SJCRH30 (cell line): ENCODE measurements around the gene KCNIP1. TPM values are rescaled to one million over a fixed set of nuclear protein-coding genes. Genes with fewer than 3 reads are reported as not detected.

ENCODE experiments used
- DNase-seq, 2 experiments: peaks; one replicate each; pipeline ENCODE4 v3.0.0-alpha.2; 2015 to 2020
- H3K27ac ChIP-seq: fragments of 250-450 bp; sonication (Bioruptor Pico); 2 replicates; pipeline ENCODE4 v1.5.1; 2020; ENCODE audit warnings: mild to moderate bottlenecking, moderate library complexity
- H3K27me3 ChIP-seq: fragments of 250-450 bp; sonication (Bioruptor Pico); 2 replicates; pipeline ENCODE4 v1.5.1; 2020; ENCODE audit warnings: mild to moderate bottlenecking, moderate library complexity
- H3K36me3 ChIP-seq: fragments of 250-450 bp; sonication (Bioruptor Pico); 2 replicates; pipeline ENCODE4 v1.5.1; 2020; ENCODE audit warnings: mild to moderate bottlenecking, moderate library complexity
- H3K4me1 ChIP-seq: fragments of 250-450 bp; sonication (Bioruptor Pico); 2 replicates; pipeline ENCODE4 v1.5.1; 2020; ENCODE audit warnings: mild to moderate bottlenecking, moderate library complexity
- H3K4me3 ChIP-seq: fragments of 250-450 bp; sonication (Bioruptor Pico); 2 replicates; pipeline ENCODE4 v1.5.1; 2020; ENCODE audit warnings: mild to moderate bottlenecking, moderate library complexity
- H3K9me3 ChIP-seq: fragments of 250-450 bp; sonication (Bioruptor Pico); replicated peaks from 2 replicates; pipeline ENCODE4 v1.5.1; 2020; ENCODE audit warnings: mild to moderate bottlenecking, moderate library complexity
- total RNA-seq: library from RNA; depleted of rRNA; stranded (reverse); fragments of >200 nt; shearing (Covaris generic); gene quantifications from 2 replicates; pipeline ENCODE4 v1.2.3, GENCODE V29; 2014

Gene KCNIP1
- total RNA-seq, 1 experiment from 2014 or later = 0.81 TPM

DNA sequence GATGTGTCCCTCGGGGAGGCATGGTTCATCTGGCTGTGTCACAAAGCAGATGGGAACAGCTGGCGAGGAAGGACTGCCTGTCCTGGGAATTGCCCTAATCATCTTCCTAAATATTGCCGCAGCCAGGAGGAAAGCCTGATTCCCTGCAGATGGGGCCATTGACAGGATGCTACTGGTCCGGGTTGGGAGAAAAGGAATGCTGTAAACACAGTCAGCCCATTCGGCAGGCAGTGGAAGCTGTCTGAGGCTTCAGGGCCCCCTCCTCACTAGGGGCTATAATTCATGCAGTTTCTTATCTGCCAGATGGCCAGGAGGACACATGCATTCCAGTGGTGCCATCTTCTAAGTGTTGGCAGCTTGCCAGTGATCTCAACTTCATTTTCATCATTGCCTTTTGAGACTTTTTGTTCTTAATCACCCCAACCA is 110.3 kb downstream of the KCNIP1 start:
- peak in 1 of 2 experiments; percentile 44 for DNase-seq

DNA sequence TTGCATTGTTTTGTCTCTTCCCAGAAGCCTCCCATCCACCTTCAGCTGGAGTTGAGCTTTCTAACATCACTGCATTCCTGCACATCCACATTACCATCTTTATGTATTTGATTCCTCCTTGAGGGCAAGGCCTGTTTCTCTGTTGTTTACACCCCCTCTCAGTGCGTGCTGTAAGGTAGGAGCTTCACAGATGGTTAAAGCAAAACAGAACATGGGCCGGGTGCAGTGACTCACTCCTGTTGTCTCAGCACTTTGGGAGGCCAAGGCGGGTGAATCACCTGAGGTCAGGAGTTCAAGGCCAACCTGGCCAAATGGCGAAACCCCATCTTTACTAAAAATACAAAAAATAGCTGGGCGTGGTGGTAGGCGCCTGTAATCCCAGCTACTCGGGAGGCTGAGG is 110.9 kb downstream of the KCNIP1 start:
- no peaks in the 10 kb centered on the region for H3K36me3 ChIP-seq
- DNase-seq = no peak

More for the DNA sequence above, 110.3 kb downstream of the KCNIP1 start:
- Histone ChIP-seq H3K27me3 (no peaks in the 10 kb centered on the region), H3K27ac (no peak overlapping the region), H3K4me3 (no peak overlapping the region), H3K4me1 (peaks cover 6% of the 10 kb centered on the region), H3K36me3 (no peaks in the 10 kb centered on the region), H3K9me3 (no peaks in the 10 kb centered on the region)

DNA sequence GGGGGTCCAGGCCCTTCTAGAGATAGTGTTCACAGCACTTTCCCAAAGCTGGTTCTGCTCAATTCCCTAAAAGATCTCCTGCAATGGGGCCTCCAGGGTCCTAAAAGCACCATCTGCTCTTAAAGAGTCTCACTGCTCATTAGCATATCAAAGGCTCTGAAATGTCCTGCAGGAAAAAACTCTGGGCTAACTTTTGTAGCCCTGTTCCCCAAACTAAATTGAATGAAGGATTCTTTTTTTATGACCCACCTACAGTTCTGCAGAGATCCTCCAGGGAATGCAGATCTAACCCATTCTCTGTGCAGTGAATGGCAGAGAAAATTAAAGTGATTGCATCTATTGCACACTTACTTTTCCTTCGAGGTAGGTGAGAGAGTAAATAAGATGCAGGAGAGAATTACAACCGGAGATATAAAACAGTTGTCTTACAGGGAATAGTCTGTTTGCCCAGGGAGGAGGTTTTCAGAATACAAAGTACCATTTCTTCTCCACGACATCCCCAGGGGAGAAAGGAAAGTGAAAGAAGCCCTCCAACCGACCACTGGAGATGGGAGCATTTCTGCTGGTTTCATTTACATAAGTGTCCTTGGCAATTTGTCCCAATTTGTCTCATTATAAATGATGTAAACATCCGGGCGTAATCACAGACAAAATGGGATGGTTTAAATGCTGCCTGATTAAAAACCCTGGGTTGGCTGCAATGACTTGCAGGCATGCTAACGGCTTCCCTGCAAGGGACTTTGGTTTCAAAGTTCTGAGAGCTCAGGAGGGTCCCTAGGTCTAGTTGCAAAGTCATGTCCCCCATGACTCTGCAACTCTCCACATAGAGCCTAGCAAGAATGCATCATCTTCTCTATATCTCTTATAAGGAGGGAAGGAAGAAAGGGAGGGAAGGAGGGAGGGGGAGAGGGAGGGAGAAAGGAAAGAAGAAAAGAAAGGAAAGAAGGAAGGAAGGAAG is 114.0 kb downstream of the KCNIP1 start:
- Histone ChIP-seq H3K4me1 (peaks cover 6% of the 10 kb centered on the region), H3K27me3 (no peaks in the 10 kb centered on the region), H3K4me3 (no peak overlapping the region), H3K27ac (no peak overlapping the region), H3K9me3 (no peaks in the 10 kb centered on the region), H3K36me3 (no peaks in the 10 kb centered on the region)
- DNase-seq = no peak

More for the DNA sequence above, 110.9 kb downstream of the KCNIP1 start:
- H3K9me3 ChIP-seq = no peaks in the 10 kb centered on the region
- no peaks in the 10 kb centered on the region for H3K27me3 ChIP-seq
- H3K4me1 ChIP-seq = peaks cover 6% of the 10 kb centered on the region
- no peak overlapping the region for H3K27ac ChIP-seq
- no peak overlapping the region for H3K4me3 ChIP-seq

DNA sequence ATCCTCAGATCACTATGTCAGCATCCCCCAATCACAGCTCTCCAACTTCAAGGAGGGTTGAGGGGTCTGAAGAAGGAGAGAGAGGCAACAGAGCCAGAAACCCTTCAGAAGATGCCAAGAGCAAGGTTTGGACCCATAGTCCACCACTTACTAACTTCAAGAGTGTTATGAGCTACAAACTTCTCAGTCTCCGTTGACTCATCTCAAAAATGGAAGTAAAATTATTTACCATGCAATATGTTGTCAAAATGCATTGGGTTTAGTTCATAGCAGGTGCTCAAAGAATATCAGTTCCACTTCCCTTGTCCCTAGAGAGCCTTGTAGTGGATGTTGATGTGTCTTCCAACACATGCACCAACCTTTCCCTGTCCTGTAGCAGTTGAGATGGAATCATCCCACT is 116.0 kb downstream of the KCNIP1 start:
- Histone ChIP-seq H3K27me3 (no peaks in the 10 kb centered on the region), H3K4me3 (no peak overlapping the region), H3K4me1 (no peaks in the 10 kb centered on the region), H3K9me3 (no peaks in the 10 kb centered on the region), H3K27ac (no peak overlapping the region), H3K36me3 (no peaks in the 10 kb centered on the region)
- no peak for DNase-seq

DNA sequence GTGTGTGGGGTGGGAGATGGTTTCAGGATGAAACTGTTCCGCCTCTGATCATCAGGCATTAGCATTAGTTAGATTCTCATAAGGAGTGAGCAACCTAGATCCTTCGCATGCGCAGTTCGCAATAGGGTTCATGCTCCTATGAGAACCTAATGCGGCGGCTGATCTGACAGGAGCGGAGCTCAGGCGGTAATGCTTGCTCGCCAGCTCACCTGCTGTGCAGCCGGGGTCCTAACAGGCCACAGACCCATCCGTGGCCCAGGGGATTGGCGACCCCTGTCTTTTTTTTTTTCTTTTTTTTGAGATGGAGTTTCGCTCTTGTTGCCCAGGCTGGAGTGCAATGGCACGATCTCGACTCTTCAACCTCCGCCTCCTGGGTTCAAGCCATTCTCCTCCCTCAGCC is 119.1 kb downstream of the KCNIP1 start:
- H3K27ac ChIP-seq = no peak overlapping the region
- no peaks in the 10 kb centered on the region for H3K36me3 ChIP-seq
- H3K4me1 ChIP-seq = no peaks in the 10 kb centered on the region
- H3K9me3 ChIP-seq = no peaks in the 10 kb centered on the region
- H3K4me3 ChIP-seq = no peak overlapping the region
- no peak for DNase-seq
- H3K27me3 ChIP-seq = no peaks in the 10 kb centered on the region

DNA sequence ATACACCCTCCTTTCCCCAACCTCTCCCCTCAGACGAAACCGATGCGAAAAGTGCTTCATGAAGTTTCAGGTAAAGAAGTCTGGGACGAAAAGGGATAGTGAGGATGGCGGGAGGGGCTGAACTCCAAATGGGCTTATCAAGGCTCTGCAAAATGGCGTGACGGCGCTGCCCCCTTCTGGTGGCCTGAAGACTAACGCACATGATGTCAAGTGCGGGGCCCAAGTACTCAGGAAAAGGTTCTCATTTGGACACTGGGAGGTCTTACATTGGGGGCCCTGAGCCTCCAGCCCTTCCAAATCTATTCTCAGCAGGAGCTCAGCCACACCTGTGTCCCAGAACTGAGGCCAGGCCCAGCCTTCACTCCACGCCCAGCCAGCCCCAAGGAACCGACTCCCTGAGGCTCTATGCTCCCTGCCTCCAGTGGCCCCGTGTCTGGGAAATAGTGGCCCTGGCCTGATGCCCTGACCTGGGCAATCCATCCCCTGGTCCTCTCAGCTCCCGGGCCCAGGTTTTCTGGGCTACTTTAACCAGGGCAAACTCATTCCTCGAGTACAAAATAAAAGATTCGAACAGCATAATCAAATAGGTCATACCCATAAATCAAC is 119.9 kb downstream of the KCNIP1 start:
- DNase-seq = peak; percentile 46 to 68

DNA sequence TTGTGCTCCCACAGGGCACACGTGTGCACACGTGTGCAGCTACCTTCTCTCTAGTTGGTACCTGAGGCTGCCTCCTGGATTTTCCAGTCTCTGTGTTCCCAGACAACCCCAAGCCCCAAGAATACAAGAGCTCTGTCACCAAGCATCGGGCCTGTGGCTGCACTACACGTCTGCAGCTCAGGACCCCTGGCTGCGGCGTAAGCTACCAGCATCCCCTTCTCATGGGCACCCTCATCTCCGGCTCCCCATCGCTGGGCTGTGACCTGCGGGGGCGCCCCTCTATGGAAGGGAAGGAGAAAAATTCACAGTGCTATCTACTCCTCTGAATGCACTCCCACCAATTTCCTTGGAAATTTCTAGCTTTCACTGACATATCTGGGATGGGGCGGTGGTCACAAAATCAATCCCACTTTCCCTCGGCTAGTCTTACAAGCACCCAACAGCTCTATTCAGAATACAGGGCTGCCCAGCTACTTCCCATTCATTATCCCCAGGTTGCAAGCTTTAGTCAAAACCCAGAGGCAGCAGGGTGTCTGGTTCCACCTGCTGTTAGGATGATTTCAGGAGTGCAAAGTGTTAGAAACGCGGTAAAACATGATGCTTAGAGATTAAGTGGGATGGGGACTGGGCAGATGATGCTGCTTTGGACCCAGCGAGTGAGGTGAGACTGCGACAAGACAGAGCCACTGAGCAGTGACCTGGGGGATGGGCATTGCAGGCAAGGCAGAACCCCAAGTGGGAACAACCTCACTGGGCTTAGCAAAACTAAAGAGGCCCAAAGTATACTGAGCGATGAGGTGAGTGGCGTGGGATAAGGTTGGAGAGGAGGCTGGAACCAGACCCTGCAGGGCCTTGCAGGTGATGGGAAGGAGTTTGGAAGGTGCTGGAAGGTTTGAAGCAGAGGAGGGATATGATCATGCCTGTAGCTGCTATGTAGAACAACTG is 121.7 kb downstream of the KCNIP1 start:
- DNase-seq = no peak
- no peaks in the 10 kb centered on the region for H3K9me3 ChIP-seq
- no peak overlapping the region for H3K27ac ChIP-seq
- H3K27me3 ChIP-seq = no peaks in the 10 kb centered on the region
- no peaks in the 10 kb centered on the region for H3K4me1 ChIP-seq
- no peak overlapping the region for H3K4me3 ChIP-seq
- H3K36me3 ChIP-seq = no peaks in the 10 kb centered on the region

More for the DNA sequence above, 119.9 kb downstream of the KCNIP1 start:
- H3K27me3 ChIP-seq = no peaks in the 10 kb centered on the region
- no peak overlapping the region for H3K4me3 ChIP-seq
- no peak overlapping the region for H3K27ac ChIP-seq
- H3K4me1 ChIP-seq = no peaks in the 10 kb centered on the region
- H3K36me3 ChIP-seq = no peaks in the 10 kb centered on the region
- no peaks in the 10 kb centered on the region for H3K9me3 ChIP-seq

DNA sequence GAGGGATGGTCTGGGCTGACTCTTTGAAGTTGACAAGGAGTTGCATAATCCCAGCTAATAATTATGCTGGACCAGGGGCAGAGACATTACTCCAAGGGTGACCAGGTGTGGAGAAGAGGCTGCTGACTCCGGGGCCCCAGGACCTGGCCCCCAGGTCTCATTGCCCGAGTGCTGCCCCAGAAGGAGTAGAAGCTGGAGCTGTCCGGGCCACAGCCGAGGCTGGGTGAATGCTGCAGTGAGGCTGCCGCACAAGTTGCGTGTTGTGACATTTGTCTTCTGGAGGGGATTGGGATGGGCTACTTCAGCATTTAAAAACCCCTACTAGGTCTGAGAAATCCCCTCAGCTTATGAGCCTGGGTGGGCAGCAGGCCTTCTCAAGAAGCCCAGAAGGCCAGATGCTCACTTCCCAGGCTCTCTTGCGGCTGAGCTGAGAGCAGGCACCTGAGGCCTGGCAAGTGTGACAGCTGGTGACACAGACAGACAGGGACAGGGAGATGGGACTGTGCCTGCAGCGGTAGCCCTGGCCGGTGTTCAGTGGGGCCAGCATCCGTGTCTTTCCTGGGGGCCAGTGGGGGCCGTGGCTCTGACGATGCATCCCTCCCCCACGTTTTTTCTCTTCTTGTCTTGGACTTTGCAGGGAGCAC is 122.8 kb downstream of the KCNIP1 start:
- DNase-seq = no peak
- Histone ChIP-seq H3K27me3 (no peaks in the 10 kb centered on the region), H3K36me3 (no peaks in the 10 kb centered on the region), H3K9me3 (no peaks in the 10 kb centered on the region), H3K4me3 (no peak overlapping the region), H3K4me1 (no peaks in the 10 kb centered on the region), H3K27ac (no peak overlapping the region)

DNA sequence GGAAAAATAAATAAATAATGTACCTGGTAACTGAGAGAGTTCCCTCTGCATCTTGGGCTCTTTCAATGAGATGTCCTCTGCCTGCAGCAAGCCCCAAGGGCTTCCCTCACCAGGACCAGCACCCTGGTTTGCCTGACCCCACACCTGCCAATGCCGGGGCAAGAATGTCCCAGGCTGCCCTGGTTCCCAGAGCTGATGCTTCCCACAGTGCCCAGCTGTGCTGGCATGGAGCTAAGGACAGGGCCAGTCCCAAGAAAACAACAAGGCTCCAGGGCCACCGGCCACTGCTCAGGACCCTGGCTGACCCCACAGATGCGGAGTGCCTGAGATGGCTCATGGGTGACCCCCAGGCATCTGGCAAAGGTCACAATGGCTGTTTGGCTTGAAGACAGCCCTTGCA is 123.5 kb downstream of the KCNIP1 start:
- Histone ChIP-seq H3K4me1 (no peaks in the 10 kb centered on the region), H3K36me3 (no peaks in the 10 kb centered on the region), H3K9me3 (no peaks in the 10 kb centered on the region), H3K27ac (no peak overlapping the region), H3K27me3 (no peaks in the 10 kb centered on the region), H3K4me3 (no peak overlapping the region)
- DNase-seq = no peak

DNA sequence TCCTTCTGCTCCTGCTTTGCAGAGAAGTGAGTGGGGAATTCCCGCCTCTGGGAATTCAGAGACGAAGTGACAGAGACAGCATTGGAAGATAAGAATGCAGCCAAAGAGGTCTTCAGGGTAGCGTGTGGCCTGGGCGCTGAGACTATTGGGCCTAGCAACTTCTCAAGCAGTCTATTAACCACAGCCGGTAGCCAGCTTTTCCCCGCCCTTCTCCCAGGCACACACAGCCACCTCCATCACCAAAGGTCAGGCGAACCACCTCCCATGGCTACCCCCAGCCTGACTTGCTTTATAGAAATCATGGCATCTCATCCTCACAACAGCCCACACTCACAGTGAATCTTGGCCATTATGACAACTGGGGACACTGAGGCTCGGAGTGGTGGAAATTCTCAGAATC is 124.2 kb downstream of the KCNIP1 start:
- H3K4me3 ChIP-seq = no peak overlapping the region
- DNase-seq = no peak
- H3K27ac ChIP-seq = no peak overlapping the region
- H3K4me1 ChIP-seq = no peaks in the 10 kb centered on the region
- H3K9me3 ChIP-seq = no peaks in the 10 kb centered on the region
- no peaks in the 10 kb centered on the region for H3K36me3 ChIP-seq
- H3K27me3 ChIP-seq = no peaks in the 10 kb centered on the region

DNA sequence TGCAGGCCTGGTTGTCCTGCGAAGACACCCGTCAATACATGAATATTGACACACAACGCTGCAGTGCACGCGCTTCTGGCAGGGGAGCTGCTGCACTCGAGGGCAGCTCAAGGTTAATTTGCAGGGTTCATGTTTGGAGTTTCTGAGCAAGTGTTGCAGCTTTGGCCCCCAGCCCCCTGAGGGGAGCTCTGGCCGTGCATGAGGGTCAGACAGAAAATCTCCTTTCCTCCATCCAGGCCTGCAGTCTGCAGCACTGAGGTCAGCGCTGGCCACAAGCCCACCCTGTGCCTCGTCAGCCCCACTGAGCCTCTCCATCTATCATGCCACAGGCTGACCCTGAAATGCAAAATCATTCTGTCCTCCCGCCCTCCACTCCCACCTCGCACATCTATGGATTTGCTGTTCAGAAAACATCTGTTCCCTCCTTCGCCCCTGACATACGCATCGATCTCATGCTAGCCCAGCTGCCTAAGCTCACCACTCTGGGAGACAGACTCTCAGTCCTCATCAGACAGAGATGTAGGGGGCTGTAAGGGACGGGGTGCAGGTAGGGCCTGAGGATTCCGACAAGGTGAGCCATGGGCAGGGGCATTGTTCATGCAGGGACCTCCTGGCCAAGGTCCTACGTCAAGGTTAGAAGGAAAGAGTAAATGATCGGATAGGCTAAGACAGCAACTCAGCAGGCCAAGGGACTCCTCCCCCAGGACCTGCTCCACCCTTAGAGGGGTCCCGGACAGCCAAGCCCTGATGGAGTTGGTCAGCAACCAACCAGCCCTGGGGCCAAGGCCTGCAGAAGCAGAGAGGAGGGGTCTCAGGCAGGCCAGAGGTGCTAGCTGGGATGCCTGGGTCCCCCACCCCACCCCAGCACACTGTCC is 125.1 kb downstream of the KCNIP1 start:
- Histone ChIP-seq H3K36me3 (no peaks in the 10 kb centered on the region), H3K27ac (no peak overlapping the region), H3K4me1 (peaks cover 2% of the 10 kb centered on the region; the same call in 1 of the 2 replicates), H3K4me3 (no peak overlapping the region), H3K9me3 (no peaks in the 10 kb centered on the region), H3K27me3 (no peaks in the 10 kb centered on the region)
- DNase-seq = no peak

DNA sequence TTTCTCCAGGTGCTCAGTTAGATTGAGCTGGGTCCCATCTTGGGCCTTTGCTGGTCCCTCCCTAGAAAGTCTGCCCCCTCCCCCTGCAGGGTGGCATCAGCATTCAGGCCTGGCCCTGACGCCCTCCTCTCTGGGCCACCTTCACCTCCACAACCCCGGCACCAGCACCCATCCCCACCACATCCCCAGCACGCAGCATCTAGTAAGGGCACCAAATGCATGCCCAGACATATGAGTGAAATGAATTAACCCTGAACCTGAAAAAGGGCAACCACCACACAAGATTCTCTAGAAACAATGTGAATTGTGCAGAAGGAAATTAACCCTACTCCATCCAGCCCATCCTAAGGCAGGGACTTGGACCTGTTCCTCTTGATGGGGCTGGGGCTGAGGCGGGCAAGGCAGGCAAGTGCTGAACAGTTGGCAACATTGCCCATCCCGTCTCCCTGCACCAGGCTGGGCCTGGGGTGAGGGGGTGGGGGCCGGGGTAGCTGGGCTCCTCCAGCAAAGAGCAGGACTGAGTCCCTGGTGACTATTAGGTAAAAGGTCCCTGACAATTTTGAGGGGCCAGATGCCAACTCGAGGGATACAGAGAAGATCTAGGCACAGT is 125.9 kb downstream of the KCNIP1 start:
- H3K36me3 ChIP-seq = no peaks in the 10 kb centered on the region
- H3K4me1 ChIP-seq = peaks cover 10% of the 10 kb centered on the region; the same call in 1 of the 2 replicates
- no peak overlapping the region for H3K27ac ChIP-seq
- H3K4me3 ChIP-seq = no peak overlapping the region
- H3K27me3 ChIP-seq = no peaks in the 10 kb centered on the region
- DNase-seq = no peak
- H3K9me3 ChIP-seq = no peaks in the 10 kb centered on the region

DNA sequence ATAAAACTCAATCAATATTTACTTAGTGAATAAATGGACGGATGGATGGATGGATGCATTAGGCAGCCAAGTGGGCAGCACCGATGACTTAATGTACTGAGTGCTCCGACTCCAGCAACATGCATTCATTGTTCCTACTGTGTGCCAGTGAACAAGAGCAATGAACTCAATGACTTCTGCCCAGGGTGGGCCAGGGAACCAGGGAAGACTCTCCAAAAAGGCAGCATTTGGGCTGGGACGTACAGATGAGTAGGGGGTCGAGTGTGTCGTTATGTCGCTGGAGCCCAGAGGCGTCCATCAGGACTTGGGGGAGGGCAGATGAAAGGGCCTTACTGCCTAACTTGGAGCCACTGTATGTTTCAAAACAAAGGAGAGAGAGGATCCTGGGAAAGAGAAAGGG is 126.4 kb downstream of the KCNIP1 start:
- peaks cover 11% of the 10 kb centered on the region; the same call in 1 of the 2 replicates for H3K4me1 ChIP-seq
- no peaks in the 10 kb centered on the region for H3K27me3 ChIP-seq
- no peak for DNase-seq
- H3K27ac ChIP-seq = no peak overlapping the region
- no peaks in the 10 kb centered on the region for H3K36me3 ChIP-seq
- H3K4me3 ChIP-seq = no peak overlapping the region
- H3K9me3 ChIP-seq = no peaks in the 10 kb centered on the region
